ENCODE measurements around the gene TSFM. TPM values are rescaled to one million over a fixed set of nuclear protein-coding genes. Genes with fewer than 3 reads are reported as not detected.

The TSFM gene
- total RNA-seq, 6 donors from 2014 or later, result 5.0 to 34.0 (median 22.8) TPM

DNA sequence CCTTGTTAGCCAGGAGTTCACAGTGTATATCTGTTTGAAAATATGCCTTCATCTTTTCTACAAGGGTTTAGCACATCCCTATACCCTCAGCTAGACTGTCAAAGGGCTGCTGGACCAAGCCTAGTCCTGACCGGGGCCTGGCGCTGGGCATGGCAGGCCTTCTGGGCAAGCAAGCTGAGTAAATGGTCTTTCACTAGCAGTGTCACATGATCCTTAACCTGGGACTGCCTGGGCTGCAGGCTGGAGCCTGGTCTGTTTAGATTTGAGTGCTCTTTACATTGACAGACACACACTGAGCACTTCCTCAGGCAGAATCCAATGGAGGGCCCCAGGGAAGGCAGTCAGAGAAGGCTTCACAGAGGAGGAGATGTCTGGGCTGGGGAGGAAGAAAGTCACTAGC lies 42.9 kb downstream of the TSFM start:
- ATAC-seq (ENCODE audit: low FRiP score in 2 of 2), result no peak
- Histone ChIP-seq H3K27me3 (no peaks in the 10 kb centered on the region), H3K4me1 (peaks cover 47 to 72% (median 59%) of the 10 kb centered on the region in 4 donors), H3K27ac (peak overlapping the region; percentile 7 to 84 (median 70)), H3K36me3 (peaks cover 72 to 92% (median 86%) of the 10 kb centered on the region in 4 donors), H3K4me3 (no peak overlapping the region), H3K9me3 (no peaks in the 10 kb centered on the region)
- no peak for TF ChIP-seq POLR2A (IDR thresholded peaks at IDR 0.05)
- TF ChIP-seq, protein P1, sequence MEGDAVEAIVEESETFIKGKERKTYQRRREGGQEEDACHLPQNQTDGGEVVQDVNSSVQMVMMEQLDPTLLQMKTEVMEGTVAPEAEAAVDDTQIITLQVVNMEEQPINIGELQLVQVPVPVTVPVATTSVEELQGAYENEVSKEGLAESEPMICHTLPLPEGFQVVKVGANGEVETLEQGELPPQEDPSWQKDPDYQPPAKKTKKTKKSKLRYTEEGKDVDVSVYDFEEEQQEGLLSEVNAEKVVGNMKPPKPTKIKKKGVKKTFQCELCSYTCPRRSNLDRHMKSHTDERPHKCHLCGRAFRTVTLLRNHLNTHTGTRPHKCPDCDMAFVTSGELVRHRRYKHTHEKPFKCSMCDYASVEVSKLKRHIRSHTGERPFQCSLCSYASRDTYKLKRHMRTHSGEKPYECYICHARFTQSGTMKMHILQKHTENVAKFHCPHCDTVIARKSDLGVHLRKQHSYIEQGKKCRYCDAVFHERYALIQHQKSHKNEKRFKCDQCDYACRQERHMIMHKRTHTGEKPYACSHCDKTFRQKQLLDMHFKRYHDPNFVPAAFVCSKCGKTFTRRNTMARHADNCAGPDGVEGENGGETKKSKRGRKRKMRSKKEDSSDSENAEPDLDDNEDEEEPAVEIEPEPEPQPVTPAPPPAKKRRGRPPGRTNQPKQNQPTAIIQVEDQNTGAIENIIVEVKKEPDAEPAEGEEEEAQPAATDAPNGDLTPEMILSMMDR (IDR thresholded peaks at IDR 0.05), result no peak
- TF ChIP-seq EP300 (IDR thresholded peaks at IDR 0.05), result no peak
- no peak for TF ChIP-seq POLR2AphosphoS5 (IDR thresholded peaks at IDR 0.05)
- no peak for DNase-seq
- WGBS, 2 donors, result 94 to 100% methylated on average over 2 of the region's 2 CpGs

DNA sequence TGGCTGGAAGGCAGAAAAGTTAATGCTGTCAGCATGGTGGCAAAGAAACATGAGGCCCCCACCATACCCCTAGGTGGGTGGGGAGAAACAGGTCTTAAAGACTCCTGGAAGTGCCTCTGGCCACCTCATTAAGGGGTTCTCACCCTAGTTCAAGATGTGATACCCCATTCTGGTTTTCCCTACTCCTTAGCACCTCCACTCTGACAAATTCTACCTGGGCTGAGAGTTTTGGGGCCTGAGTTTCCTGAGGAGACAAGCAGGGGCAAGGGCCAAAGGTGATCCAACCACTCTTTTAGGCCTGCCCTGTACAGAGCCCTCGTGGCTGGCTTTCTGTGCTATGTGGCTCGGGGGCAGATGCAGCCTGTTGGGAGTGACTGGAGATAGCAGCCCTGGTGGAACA lies 43.8 kb downstream of the TSFM start:
- no peaks in the 10 kb centered on the region for H3K9me3 ChIP-seq
- no peaks in the 10 kb centered on the region for H3K27me3 ChIP-seq
- no peak for ATAC-seq (ENCODE audit: low FRiP score in 2 of 2)
- H3K4me1 ChIP-seq, result peaks cover 55 to 76% (median 64%) of the 10 kb centered on the region in 4 donors
- TF ChIP-seq POLR2AphosphoS5 (IDR thresholded peaks at IDR 0.05) (no peak), POLR2A (IDR thresholded peaks at IDR 0.05) (no peak), EP300 (IDR thresholded peaks at IDR 0.05) (no peak)
- no peak overlapping the region for H3K4me3 ChIP-seq
- H3K27ac ChIP-seq, result peak overlapping the region; percentile 16 to 84 (median 70)
- DNase-seq, result no peak
- WGBS, 2 donors, result 89 to 96% methylated on average over 2 of the region's 2 CpGs
- H3K36me3 ChIP-seq, result peaks cover 68 to 89% (median 77%) of the 10 kb centered on the region in 4 donors

DNA sequence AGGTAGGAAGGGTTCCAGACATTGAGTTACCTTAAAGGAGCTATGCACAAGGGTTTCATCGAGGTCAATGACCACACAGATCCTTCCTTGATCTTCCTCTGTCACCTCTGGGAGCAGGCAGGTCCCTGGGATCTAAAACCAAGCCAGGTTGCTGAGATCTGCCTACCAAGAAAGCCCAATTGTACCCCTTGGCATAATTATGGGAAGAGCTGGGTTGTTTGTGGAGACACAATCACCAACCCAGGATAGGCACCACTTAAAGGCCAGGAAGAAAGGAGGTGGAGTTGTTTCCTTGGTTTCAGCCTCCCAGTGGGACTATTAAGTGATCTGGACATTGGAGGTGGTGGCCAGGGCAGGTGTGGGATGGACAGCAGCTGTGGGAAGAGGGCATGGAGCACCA lies 44.4 kb downstream of the TSFM start:
- no peak for ATAC-seq (ENCODE audit: low FRiP score in 2 of 2)
- peak overlapping the region; percentile 20 to 84 (median 70) for H3K27ac ChIP-seq
- no peaks in the 10 kb centered on the region for H3K9me3 ChIP-seq
- no peak for DNase-seq
- no peak overlapping the region for H3K4me3 ChIP-seq
- peaks cover 62 to 85% (median 73%) of the 10 kb centered on the region in 4 donors for H3K36me3 ChIP-seq
- peaks cover 58 to 76% (median 65%) of the 10 kb centered on the region in 4 donors for H3K4me1 ChIP-seq
- TF ChIP-seq, protein P1 (IDR thresholded peaks at IDR 0.05), result no peak
- TF ChIP-seq EP300 (IDR thresholded peaks at IDR 0.05) (no peak), POLR2A (IDR thresholded peaks at IDR 0.05) (no peak), POLR2AphosphoS5 (IDR thresholded peaks at IDR 0.05) (no peak)
- no peaks in the 10 kb centered on the region for H3K27me3 ChIP-seq
- WGBS, 2 donors, result 89 to 93% methylated on average over 1 of the region's 1 CpG

DNA sequence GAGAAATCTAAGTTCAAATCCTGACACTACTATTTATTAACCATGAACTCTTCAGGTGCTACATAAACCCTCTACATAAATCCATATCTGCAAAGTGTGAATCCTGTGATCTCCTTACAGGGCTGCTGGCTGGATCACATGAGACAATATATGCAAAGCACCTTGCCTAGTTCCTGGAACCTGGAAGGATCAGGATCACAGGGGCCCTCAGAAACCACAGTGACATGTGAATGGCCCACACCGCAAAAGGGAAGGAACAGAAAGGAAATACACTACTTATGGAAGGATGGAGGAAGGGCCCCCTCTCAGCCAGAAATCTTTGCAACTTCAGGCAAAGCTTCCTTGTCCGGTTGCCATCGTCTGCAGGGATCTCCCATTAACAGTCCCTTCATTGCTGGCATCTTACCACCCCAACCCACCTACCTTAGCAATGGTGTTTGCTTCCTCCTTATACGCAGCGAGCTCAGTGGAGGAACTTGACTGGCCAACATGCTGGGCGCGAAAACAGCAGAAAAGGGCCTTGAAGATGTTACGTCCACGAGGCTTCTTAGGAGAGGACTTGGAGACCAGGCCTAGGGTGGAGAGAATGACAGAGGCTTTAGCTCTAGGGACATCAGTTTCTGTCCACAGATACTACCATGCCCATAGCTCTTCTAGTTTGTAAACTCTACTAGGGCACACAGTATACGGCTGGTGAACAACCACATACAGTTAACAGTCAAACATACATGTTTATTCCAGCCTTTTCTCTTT lies 46.6 kb downstream of the TSFM start:
- H3K27ac ChIP-seq, result peak overlapping the region; percentile 18 to 98 (median 60)
- no peak overlapping the region for H3K4me3 ChIP-seq
- DNase-seq (no peak), ATAC-seq (ENCODE audit: low FRiP score in 2 of 2) (no peak)
- no peak for TF ChIP-seq POLR2A (IDR thresholded peaks at IDR 0.05)
- peak in 1 of 2 donors; percentile 6 for TF ChIP-seq POLR2AphosphoS5 (IDR thresholded peaks at IDR 0.05)
- no peak for TF ChIP-seq EP300 (IDR thresholded peaks at IDR 0.05)
- TF ChIP-seq, protein P1 (IDR thresholded peaks at IDR 0.05), result no peak
- H3K27me3 ChIP-seq, result no peaks in the 10 kb centered on the region
- WGBS, 2 donors, result 41 to 57% methylated on average over 10 of the region's 10 CpGs
- peaks cover 45 to 64% (median 52%) of the 10 kb centered on the region in 4 donors for H3K36me3 ChIP-seq
- peaks cover 58 to 86% (median 71%) of the 10 kb centered on the region in 4 donors for H3K4me1 ChIP-seq
- H3K9me3 ChIP-seq, result no peaks in the 10 kb centered on the region

DNA sequence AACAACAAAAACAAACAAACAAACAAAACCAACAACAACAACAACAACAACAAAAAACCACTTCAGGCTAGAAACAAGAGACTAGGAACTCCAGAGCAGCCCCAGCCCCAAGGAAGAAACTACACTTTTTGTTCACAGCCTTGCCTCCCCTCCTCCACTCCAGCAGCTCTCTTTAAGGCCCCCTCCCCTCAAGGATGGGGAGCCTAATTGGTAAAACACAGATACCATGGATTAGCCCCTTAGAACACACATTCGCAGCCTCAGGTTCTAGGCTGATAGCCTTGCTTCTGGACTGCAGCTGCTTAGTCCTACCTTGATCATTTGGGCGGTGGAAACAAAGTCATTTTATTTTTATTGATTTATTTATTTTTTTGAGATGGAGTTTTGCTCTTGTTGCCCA lies 47.8 kb downstream of the TSFM start:
- Histone ChIP-seq H3K27ac (peak overlapping the region in 3 of 4 donors; percentile 46 to 98 (median 86)), H3K4me3 (no peak overlapping the region), H3K27me3 (no peaks in the 10 kb centered on the region), H3K9me3 (no peaks in the 10 kb centered on the region), H3K36me3 (peaks cover 33 to 52% (median 40%) of the 10 kb centered on the region in 4 donors), H3K4me1 (peaks cover 68 to 88% (median 81%) of the 10 kb centered on the region in 4 donors)
- 83 to 88% methylated on average over 2 of the region's 2 CpGs for WGBS, 2 donors
- DNase-seq (no peak), ATAC-seq (ENCODE audit: low FRiP score in 2 of 2) (no peak)
- no peak for TF ChIP-seq POLR2A (IDR thresholded peaks at IDR 0.05)
- TF ChIP-seq, protein P1 (IDR thresholded peaks at IDR 0.05), result no peak
- TF ChIP-seq POLR2AphosphoS5 (IDR thresholded peaks at IDR 0.05), result no peak
- no peak for TF ChIP-seq EP300 (IDR thresholded peaks at IDR 0.05)
